ENCODE results near the gene PDK2. TPM values are rescaled to one million over a fixed set of nuclear protein-coding genes. Genes with fewer than 3 reads are reported as not detected.
A peak's percentile ranks its signal among the peaks of the same experiment; 100 is the strongest.

The PDK2 gene
- total and polyA plus RNA-seq, 7 donors = 50.3 to 213 (median 99.4) TPM

- Histone ChIP-seq H3K4me1 (peaks cover 5% of the 10 kb centered on the region), H3K27ac (no peak overlapping the region), H3K36me3 (ENCODE audit: insufficient read depth in 1 of 2, low read depth in 1 of 2) (peaks cover 0 to 30% of the 10 kb centered on the region in 2 donors), H3K4me3 (no peak overlapping the region), H3K9me3 (no peaks in the 10 kb centered on the region), H3K27me3 (ENCODE audit: insufficient read depth in 3 of 3, low read length in 2 of 3) (no peaks in the 10 kb centered on the region)
- WGBS, 3 donors = 83 to 87% (median 85%) methylated on average over 25 of the region's 25 CpGs
- intact Hi-C loops (cut with DNase I) = no loop called here
- no peak for TF ChIP-seq CTCF (IDR thresholded peaks at IDR 0.05)
- DNase-seq = peak in 1 of 2 donors; percentile 45
- ATAC-seq = no peak
Measured at GRCh38 chr17:50088952-50089825, 6.0 kb upstream of the PDK2 start.

- Histone ChIP-seq H3K36me3 (ENCODE audit: insufficient read depth in 1 of 2, low read depth in 1 of 2) (peaks cover 0 to 25% of the 10 kb centered on the region in 2 donors), H3K4me3 (no peak overlapping the region), H3K27ac (no peak overlapping the region), H3K27me3 (ENCODE audit: insufficient read depth in 3 of 3, low read length in 2 of 3) (no peaks in the 10 kb centered on the region), H3K4me1 (peaks cover 5% of the 10 kb centered on the region), H3K9me3 (no peaks in the 10 kb centered on the region)
- peak in 1 of 2 donors; percentile 15 for DNase-seq
- 78 to 84% (median 81%) methylated on average over 6 of the region's 6 CpGs for WGBS, 3 donors
- ATAC-seq = no peak
- intact Hi-C loops (cut with DNase I) = loop anchor here in 1 of 2 donors (5.0 kb wide), 2 partner anchors 33 to 207 kb away; partner anchors contain the start of gene ITGA3
- TF ChIP-seq CTCF (IDR thresholded peaks at IDR 0.05) = no peak
Measured at GRCh38 chr17:50090071-50090470, 5.1 kb upstream of the PDK2 start.

GRCh38 chr17:50090971-50091917, 3.9 kb upstream of the PDK2 start:
- ATAC-seq (no peak), DNase-seq (no peak)
- Histone ChIP-seq H3K4me3 (no peak overlapping the region), H3K27ac (no peak overlapping the region), H3K27me3 (ENCODE audit: insufficient read depth in 3 of 3, low read length in 2 of 3) (no peaks in the 10 kb centered on the region), H3K4me1 (peaks cover 11% of the 10 kb centered on the region), H3K9me3 (no peaks in the 10 kb centered on the region), H3K36me3 (ENCODE audit: insufficient read depth in 1 of 2, low read depth in 1 of 2) (peaks cover 0 to 25% of the 10 kb centered on the region in 2 donors)
- intact Hi-C loops (cut with DNase I) = loop anchor here in 1 of 2 donors (5.0 kb wide), 2 partner anchors 34 to 206 kb away; partner anchors contain the start of gene ITGA3
- TF ChIP-seq CTCF (IDR thresholded peaks at IDR 0.05) = no peak
- WGBS, 3 donors = 69 to 80% (median 76%) methylated on average over 15 of the region's 15 CpGs

- Histone ChIP-seq H3K4me1 (peaks cover 17% of the 10 kb centered on the region), H3K36me3 (ENCODE audit: insufficient read depth in 1 of 2, low read depth in 1 of 2) (peaks cover 0 to 25% of the 10 kb centered on the region in 2 donors), H3K27me3 (ENCODE audit: insufficient read depth in 3 of 3, low read length in 2 of 3) (no peaks in the 10 kb centered on the region), H3K9me3 (no peaks in the 10 kb centered on the region), H3K4me3 (no peak overlapping the region), H3K27ac (no peak overlapping the region)
- DNase-seq (no peak), ATAC-seq (no peak)
- intact Hi-C loops (cut with DNase I) = loop anchor here in 1 of 2 donors (5.0 kb wide), 2 partner anchors 35 to 205 kb away; partner anchors contain the start of gene ITGA3
- no peak for TF ChIP-seq CTCF (IDR thresholded peaks at IDR 0.05)
- WGBS, 3 donors = 65 to 79% (median 73%) methylated on average over 2 of the region's 2 CpGs
Measured at GRCh38 chr17:50091918-50092285, 3.2 kb upstream of the PDK2 start.
